ENCODE results near the gene FLCN. TPM values are rescaled to one million over a fixed set of nuclear protein-coding genes. Genes with fewer than 3 reads are reported as not detected.

FLCN gene
- total RNA-seq, 1 donor from 2014 or later = 106 TPM

DNA sequence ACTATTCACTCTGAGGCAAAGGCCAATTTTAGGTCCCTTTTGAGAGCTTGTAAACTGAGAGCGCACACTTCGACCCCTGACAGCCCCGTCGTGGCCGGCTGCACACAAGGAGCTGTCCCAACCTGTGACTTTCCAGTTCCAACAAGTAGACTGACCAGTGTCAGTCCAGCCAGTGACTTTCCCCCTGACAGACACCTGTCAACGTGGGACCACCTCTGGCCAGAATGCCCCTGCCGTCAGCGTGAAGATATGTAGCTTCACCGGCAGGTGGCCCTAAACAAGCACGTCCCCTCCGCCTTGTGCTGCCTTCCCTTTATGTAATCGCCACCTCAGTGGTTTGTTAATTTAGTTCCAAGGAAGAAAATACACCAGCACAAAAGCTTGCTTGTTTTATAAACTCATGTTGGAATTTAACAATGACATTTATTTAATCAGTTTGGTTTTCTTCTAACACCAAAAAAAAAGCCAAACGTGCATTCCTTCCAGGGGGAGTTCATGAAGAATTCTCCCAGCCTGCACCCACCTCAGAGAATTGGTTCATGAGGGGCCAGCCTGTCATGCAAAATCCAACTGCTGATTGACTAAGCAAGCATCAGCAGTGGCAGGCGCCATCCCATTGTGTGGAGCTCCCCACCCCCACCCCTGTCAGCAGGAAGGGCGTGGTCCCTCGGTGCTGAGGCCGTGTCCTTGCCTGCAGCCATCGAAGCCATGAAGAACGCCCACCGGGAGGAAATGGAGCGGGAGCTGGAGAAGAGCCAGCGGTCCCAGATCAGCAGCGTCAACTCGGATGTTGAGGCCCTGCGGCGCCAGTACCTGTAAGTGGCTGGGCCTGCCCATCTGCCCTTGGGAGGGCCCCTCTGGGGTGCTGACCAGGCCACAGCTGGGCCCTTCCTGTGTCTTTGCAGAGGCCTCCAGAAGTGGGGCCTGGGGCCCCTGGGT is 64.7 kb downstream of the FLCN start:
- H3K4me3 ChIP-seq = no peak overlapping the region
- no peaks in the 10 kb centered on the region for H3K27me3 ChIP-seq
- DNase-seq = no peak
- no peaks in the 10 kb centered on the region for H3K9me3 ChIP-seq
- H3K4me1 ChIP-seq = peaks cover 37% of the 10 kb centered on the region
- intact Hi-C loops (cut with DNase I) = no loop called here
- TF ChIP-seq, protein P1, sequence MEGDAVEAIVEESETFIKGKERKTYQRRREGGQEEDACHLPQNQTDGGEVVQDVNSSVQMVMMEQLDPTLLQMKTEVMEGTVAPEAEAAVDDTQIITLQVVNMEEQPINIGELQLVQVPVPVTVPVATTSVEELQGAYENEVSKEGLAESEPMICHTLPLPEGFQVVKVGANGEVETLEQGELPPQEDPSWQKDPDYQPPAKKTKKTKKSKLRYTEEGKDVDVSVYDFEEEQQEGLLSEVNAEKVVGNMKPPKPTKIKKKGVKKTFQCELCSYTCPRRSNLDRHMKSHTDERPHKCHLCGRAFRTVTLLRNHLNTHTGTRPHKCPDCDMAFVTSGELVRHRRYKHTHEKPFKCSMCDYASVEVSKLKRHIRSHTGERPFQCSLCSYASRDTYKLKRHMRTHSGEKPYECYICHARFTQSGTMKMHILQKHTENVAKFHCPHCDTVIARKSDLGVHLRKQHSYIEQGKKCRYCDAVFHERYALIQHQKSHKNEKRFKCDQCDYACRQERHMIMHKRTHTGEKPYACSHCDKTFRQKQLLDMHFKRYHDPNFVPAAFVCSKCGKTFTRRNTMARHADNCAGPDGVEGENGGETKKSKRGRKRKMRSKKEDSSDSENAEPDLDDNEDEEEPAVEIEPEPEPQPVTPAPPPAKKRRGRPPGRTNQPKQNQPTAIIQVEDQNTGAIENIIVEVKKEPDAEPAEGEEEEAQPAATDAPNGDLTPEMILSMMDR (IDR thresholded peaks at IDR 0.05) = no peak
- peaks cover 78% of the 10 kb centered on the region for H3K36me3 ChIP-seq
- peak; percentile 32 for ATAC-seq
- H3K27ac ChIP-seq = peak overlapping the region; percentile 1

DNA sequence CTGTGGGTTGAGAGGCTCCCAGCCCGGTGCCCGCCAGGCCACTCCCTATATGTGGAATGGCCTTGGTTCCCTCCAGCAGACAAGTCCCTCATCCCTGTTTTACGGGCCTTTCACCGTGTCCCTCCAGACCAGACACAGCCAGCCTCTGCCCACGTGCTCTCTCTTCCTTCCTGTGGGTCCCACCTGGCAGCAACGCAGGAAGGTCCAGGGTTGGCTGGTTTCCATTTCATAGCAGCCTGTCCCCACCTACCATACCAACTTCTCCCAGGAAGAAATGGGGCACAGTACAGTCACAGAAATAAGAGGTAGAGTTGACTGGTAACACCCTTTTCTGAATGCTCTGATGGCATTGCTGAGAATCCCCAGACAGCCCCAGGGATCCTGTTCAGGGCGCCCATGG is 65.8 kb downstream of the FLCN start:
- DNase-seq = no peak
- intact Hi-C loops (cut with DNase I) = no loop called here
- Histone ChIP-seq H3K4me3 (no peak overlapping the region), H3K27me3 (no peaks in the 10 kb centered on the region), H3K27ac (peak overlapping the region; percentile 25), H3K4me1 (peaks cover 37% of the 10 kb centered on the region), H3K36me3 (peaks cover 78% of the 10 kb centered on the region), H3K9me3 (no peaks in the 10 kb centered on the region)
- peak; percentile 5 for ATAC-seq
- TF ChIP-seq, protein P1 (IDR thresholded peaks at IDR 0.05) = no peak

DNA sequence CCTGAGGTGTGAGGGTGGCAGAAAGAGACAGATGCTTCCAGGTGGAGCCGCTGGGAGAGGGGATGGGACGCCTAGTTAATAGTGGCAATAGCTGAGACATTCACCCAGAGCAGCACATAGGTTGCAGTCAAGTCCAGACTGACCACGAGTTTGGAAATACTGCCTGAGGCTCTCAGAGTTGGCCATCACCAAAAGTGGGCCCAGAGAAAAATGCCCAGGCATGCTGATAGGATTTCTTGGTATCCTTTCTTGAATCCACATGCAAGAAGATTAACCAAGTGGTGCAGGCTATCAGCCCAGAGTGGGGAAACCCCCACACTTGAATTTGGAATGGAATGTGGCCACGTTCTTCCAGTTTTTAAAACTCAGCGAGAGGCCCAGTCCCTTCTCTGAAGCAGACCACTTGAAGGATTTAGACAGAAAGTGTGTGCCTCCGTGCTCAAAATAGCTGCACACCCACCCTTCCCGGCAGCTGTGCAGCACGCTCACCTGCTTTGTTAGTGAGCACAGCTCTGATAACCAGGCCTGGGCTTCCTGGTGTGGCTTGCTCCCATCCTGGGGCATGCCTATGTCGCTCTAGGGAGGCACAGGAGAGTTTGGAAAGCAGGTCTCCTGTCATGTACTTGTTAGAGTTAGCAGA is 66.5 kb downstream of the FLCN start:
- H3K36me3 ChIP-seq = peaks cover 78% of the 10 kb centered on the region
- H3K9me3 ChIP-seq = no peaks in the 10 kb centered on the region
- no peaks in the 10 kb centered on the region for H3K27me3 ChIP-seq
- H3K4me3 ChIP-seq = no peak overlapping the region
- ATAC-seq = peak; percentile 64
- DNase-seq = no peak
- intact Hi-C loops (cut with DNase I) = no loop called here
- H3K4me1 ChIP-seq = peaks cover 30% of the 10 kb centered on the region
- peak overlapping the region; percentile 25 for H3K27ac ChIP-seq
- TF ChIP-seq, protein P1 (IDR thresholded peaks at IDR 0.05) = no peak

DNA sequence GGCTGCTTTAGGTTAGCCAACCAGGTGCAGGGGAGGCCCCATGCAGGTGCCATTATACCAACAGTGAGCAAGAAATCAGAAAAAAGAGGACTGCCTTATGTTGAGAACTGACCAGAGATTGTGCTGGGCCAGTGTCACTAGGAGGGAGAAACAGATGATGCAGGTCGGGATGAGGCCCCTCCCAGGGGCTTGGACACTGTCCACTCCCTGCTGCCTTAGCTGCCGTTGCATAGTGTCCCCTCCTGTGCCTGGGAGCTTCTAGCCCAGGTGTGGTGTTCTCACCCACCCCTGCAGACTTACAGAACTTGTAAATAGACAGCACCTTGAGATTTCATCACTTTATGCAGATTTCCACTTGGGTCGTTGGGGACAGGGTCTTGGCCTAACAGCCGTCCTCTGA is 67.6 kb downstream of the FLCN start:
- intact Hi-C loops (cut with DNase I) = no loop called here
- Histone ChIP-seq H3K4me3 (no peak overlapping the region), H3K27me3 (no peaks in the 10 kb centered on the region), H3K36me3 (peaks cover 80% of the 10 kb centered on the region), H3K4me1 (peaks cover 28% of the 10 kb centered on the region), H3K27ac (no peak overlapping the region), H3K9me3 (no peaks in the 10 kb centered on the region)
- TF ChIP-seq, protein P1 (IDR thresholded peaks at IDR 0.05) = no peak
- DNase-seq = no peak
- no peak for ATAC-seq

DNA sequence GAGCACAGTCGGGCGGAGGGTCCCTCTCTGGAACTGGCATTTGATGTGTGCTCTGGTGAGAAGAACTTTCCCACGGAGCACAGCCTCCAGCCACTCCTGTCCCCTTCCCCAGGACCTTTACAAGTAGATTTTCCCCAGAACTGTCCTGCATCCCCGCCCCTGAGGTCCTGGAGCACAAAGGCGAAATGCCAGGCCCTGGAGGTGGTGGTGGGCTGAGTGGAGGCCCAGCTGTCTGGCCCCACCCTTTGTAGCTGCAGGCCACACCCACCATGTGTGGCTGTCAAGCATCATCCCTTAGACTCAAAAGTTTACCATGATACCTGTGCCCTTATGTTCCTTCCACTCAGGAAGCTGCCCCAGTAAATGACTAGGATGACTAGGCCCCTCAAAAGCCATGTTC is 68.6 kb downstream of the FLCN start:
- no peak for DNase-seq
- Histone ChIP-seq H3K9me3 (no peaks in the 10 kb centered on the region), H3K36me3 (peaks cover 80% of the 10 kb centered on the region), H3K27me3 (no peaks in the 10 kb centered on the region), H3K27ac (no peak overlapping the region), H3K4me3 (no peak overlapping the region), H3K4me1 (peaks cover 28% of the 10 kb centered on the region)
- ATAC-seq = no peak
- intact Hi-C loops (cut with DNase I) = no loop called here
- TF ChIP-seq, protein P1 (IDR thresholded peaks at IDR 0.05) = no peak
